Panc1 (cell line): Measurements from ENCODE around the gene UCK1. TPM values are rescaled to one million over a fixed set of nuclear protein-coding genes. Genes with fewer than 3 reads are reported as not detected.
"Not testable (repeated sequence)": the region's sequence is repeated elsewhere in the genome, so short reads cannot be mapped to it uniquely, and the experiment has no call there.

Experiments
- ATAC-seq: fragments of 200-7000 bp; cut with Tn5 transposase; 2 replicates; pipeline ENCODE4 v1.9.1; 2020; ENCODE audit warnings: mild to moderate bottlenecking, moderate library complexity
- BruUV-seq: library from RNA; stranded (reverse); fragments of 400-500 nt; replicated peaks from 2 replicates; lab custom pipeline; 2021; lab: Mats Ljungman, UMichigan
- CTCF ChIA-PET: fragments of 300-600 bp; sonication (Branson Sonifier 250); formaldehyde crosslinking; loops from one replicate; lab custom pipeline; 2022; ENCODE audit warnings: antibody characterized with exemption; lab: Charles Lee
- POLR2A ChIA-PET: fragments of 300-600 bp; sonication (Branson Sonifier 250); formaldehyde crosslinking; loops from one replicate; lab custom pipeline; 2022; ENCODE audit warnings: antibody characterized with exemption; lab: Charles Lee
- DNase-seq: peaks from one replicate; pipeline ENCODE4 v3.0.0-alpha.2; 2010; ENCODE audit warnings: low read depth, low spot score
- H3K27ac ChIP-seq: 2 replicates; pipeline ENCODE4 v1.5.1; 2011; ENCODE audit warnings: mild to moderate bottlenecking, low read length, inconsistent platforms
- H3K27me3 ChIP-seq: fragments of 200-500 bp; sonication (Bioruptor generic); 2 replicates; pipeline ENCODE4 v1.6.0; 2014; ENCODE audit warnings: low read length, inconsistent platforms; ENCODE audit not compliant: control insufficient read depth, insufficient read depth
- H3K36me3 ChIP-seq: fragments of 200-500 bp; sonication (Bioruptor generic); 2 replicates; pipeline ENCODE4 v1.5.1; 2014; ENCODE audit warnings: inconsistent platforms, mild to moderate bottlenecking, low read length, moderate library complexity; ENCODE audit not compliant: control insufficient read depth, insufficient read depth
- H3K4me1 ChIP-seq: 2 replicates; pipeline ENCODE4 v1.5.1; 2011; ENCODE audit warnings: inconsistent platforms, mild to moderate bottlenecking, low read length, moderate library complexity; ENCODE audit not compliant: control insufficient read depth, insufficient read depth
- H3K4me3 ChIP-seq, 2 experiments: 2 replicates each; pipeline ENCODE4 v1.5.1; 2011 to 2012; ENCODE audit warnings: low read depth in 2 of 2, low read length in 2 of 2, mild to moderate bottlenecking in 2 of 2, inconsistent platforms in 1 of 2, moderate library complexity in 1 of 2
- H3K9me3 ChIP-seq: fragments of 200-500 bp; sonication (Bioruptor generic); 2 replicates; pipeline ENCODE4 v1.5.1; 2014; ENCODE audit warnings: low read depth, mild to moderate bottlenecking, inconsistent platforms, low read length, moderate library complexity; ENCODE audit not compliant: control insufficient read depth, insufficient read depth
- POLR2AphosphoS5 ChIP-seq: IDR thresholded peaks from 2 replicates; pipeline ENCODE4 v1.6.1; 2012; ENCODE audit warnings: mild to moderate bottlenecking, low read depth, low read length, moderate library complexity
- SIN3A ChIP-seq: IDR thresholded peaks from 2 replicates; pipeline ENCODE4 v1.6.1; 2012; ENCODE audit warnings: low read depth, mild to moderate bottlenecking, low read length, moderate library complexity, borderline replicate concordance; ENCODE audit not compliant: insufficient read depth
- TCF7L2 ChIP-seq: IDR thresholded peaks from 2 replicates; pipeline ENCODE4 v1.6.1; 2011; ENCODE audit warnings: mild to moderate bottlenecking, low read depth, low read length, inconsistent platforms
- in situ Hi-C: cut with HindIII; loops from 2 replicates; pipeline ENCODE4 v1.10.0; 2016; ENCODE audit warnings: low sequenced_read_pairs, low pct_unique_long_range_greater_than_20kb
- intact Hi-C: fragments of 100-400 bp; cut with micrococcal nuclease; formaldehyde crosslinking; loops from one replicate; pipeline ENCODE4 v1.10.0; 2022; ENCODE audit not compliant: unreplicated experiment
- total RNA-seq: library from RNA; stranded (reverse); gene quantifications from one replicate; pipeline ENCODE4 v1.2.1, GENCODE V29; 2021; ENCODE audit not compliant: unreplicated experiment
- TF ChIP-seq, protein P1 (sequence below): fragments of 450-650 bp; IDR thresholded peaks from 2 replicates; pipeline ENCODE4 v1.5.1; 2017; ENCODE audit warnings: mild to moderate bottlenecking
- TF ChIP-seq, protein P2 (sequence below), 2 experiments: IDR thresholded peaks; 2 replicates each; pipeline ENCODE4 v1.6.1; 2011 to 2012; ENCODE audit warnings: low read depth in 2 of 2, control low read depth in 1 of 2, low read length in 1 of 2, mild to moderate bottlenecking in 1 of 2, moderate library complexity in 1 of 2; ENCODE audit not compliant: insufficient read depth in 1 of 2

The UCK1 gene
- total RNA-seq, 1 experiment from 2014 or later = 30.2 TPM

DNA sequence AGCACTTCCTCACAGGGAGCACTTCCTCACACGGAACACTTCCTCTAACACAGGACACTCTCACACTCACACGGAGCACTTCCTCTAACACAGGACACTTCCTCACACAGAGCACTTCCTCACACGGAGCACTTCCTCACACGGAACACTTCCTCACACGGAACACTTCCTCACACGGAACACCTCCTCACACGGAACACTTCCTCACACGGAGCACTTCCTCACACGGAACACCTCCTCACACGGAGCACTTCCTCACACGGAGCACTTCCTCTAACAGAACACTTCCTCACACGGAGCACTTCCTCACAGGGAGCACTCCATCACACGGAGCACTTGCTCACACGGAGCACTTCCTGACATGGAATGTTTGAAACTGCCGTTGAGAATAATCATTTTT, 15.0 kb downstream of the UCK1 start:
- TF ChIP-seq SIN3A (no peak), TCF7L2 (no peak), POLR2AphosphoS5 (no peak)
- TF ChIP-seq, protein P1, sequence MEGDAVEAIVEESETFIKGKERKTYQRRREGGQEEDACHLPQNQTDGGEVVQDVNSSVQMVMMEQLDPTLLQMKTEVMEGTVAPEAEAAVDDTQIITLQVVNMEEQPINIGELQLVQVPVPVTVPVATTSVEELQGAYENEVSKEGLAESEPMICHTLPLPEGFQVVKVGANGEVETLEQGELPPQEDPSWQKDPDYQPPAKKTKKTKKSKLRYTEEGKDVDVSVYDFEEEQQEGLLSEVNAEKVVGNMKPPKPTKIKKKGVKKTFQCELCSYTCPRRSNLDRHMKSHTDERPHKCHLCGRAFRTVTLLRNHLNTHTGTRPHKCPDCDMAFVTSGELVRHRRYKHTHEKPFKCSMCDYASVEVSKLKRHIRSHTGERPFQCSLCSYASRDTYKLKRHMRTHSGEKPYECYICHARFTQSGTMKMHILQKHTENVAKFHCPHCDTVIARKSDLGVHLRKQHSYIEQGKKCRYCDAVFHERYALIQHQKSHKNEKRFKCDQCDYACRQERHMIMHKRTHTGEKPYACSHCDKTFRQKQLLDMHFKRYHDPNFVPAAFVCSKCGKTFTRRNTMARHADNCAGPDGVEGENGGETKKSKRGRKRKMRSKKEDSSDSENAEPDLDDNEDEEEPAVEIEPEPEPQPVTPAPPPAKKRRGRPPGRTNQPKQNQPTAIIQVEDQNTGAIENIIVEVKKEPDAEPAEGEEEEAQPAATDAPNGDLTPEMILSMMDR = no peak
- TF ChIP-seq, protein P2, sequence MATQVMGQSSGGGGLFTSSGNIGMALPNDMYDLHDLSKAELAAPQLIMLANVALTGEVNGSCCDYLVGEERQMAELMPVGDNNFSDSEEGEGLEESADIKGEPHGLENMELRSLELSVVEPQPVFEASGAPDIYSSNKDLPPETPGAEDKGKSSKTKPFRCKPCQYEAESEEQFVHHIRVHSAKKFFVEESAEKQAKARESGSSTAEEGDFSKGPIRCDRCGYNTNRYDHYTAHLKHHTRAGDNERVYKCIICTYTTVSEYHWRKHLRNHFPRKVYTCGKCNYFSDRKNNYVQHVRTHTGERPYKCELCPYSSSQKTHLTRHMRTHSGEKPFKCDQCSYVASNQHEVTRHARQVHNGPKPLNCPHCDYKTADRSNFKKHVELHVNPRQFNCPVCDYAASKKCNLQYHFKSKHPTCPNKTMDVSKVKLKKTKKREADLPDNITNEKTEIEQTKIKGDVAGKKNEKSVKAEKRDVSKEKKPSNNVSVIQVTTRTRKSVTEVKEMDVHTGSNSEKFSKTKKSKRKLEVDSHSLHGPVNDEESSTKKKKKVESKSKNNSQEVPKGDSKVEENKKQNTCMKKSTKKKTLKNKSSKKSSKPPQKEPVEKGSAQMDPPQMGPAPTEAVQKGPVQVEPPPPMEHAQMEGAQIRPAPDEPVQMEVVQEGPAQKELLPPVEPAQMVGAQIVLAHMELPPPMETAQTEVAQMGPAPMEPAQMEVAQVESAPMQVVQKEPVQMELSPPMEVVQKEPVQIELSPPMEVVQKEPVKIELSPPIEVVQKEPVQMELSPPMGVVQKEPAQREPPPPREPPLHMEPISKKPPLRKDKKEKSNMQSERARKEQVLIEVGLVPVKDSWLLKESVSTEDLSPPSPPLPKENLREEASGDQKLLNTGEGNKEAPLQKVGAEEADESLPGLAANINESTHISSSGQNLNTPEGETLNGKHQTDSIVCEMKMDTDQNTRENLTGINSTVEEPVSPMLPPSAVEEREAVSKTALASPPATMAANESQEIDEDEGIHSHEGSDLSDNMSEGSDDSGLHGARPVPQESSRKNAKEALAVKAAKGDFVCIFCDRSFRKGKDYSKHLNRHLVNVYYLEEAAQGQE (IDR thresholded peaks at IDR 0.05; ENCODE audit: insufficient read depth in 1 of 2, low read depth in 2 of 2, low read length in 1 of 2) = no peak
- in situ Hi-C loops = no loop called here
- no TSS peak for BruUV-seq
- ChIA-PET POLR2A (no interaction called here), CTCF (no interaction called here)
- intact Hi-C loops = no loop called here
- ATAC-seq = no peak
- Histone ChIP-seq H3K27ac (no peak overlapping the region), H3K9me3 (no peaks in the 10 kb centered on the region), H3K27me3 (no peaks in the 10 kb centered on the region), H3K36me3 (no peaks in the 10 kb centered on the region; the same call in 1 of the 2 replicates), H3K4me3 (no peak overlapping the region), H3K4me1 (no peaks in the 10 kb centered on the region)
- DNase-seq = no peak

DNA sequence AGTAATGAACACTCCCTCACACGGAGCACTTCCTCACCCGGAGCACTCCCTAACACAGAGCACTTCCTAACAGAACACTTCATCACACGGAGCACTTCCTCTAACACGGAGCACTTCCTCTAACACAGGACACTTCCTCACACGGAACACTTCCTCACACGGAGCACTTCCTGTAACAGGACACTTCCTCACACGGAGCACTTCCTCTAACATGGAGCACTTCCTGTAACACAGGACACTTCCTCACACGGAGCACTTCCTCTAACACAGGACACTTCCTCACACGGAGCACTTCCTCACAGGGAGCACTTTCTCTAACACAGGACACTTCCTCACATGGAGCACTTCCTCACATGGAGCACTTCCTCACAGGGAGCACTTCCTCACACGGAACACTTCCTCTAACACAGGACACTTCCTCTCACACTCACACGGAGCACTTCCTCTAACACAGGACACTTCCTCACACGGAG, 15.5 kb downstream of the UCK1 start:
- H3K4me1 ChIP-seq, H3K27me3 ChIP-seq, intact Hi-C loops, ATAC-seq, DNase-seq, H3K4me3 ChIP-seq, H3K9me3 ChIP-seq, in situ Hi-C loops, BruUV-seq, H3K36me3 ChIP-seq, CTCF ChIA-PET, POLR2A ChIA-PET, H3K27ac ChIP-seq: not testable (repeated sequence)

DNA sequence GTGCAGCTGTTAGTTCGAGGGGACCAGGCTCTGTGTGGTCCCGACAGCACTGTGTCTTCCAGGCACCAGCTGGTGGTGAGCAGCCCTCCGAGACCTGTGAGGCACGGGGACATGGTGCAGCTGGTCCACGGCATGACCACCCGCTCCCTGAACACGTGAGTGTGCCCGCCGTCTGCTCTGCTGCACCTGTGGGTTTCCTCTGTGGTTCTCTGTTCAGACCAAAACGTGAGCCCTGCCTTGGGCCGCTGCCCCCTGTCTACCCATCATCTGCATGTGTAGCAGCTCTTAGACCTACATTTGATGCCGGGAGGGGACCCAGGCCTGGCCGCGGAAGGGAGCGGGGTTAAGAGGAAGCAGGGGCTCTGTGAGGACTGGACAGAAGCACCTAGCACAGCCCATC, 17.9 kb downstream of the UCK1 start:
- Histone ChIP-seq H3K9me3 (no peaks in the 10 kb centered on the region), H3K27me3 (no peaks in the 10 kb centered on the region), H3K4me1 (no peaks in the 10 kb centered on the region), H3K36me3 (no peaks in the 10 kb centered on the region), H3K4me3 (no peak overlapping the region), H3K27ac (no peak overlapping the region)
- no peak for TF ChIP-seq SIN3A
- TF ChIP-seq, protein P2 (IDR thresholded peaks at IDR 0.05; ENCODE audit: insufficient read depth in 1 of 2, low read depth in 2 of 2, low read length in 1 of 2) = no peak
- TF ChIP-seq, protein P1 = no peak
- no peak for TF ChIP-seq TCF7L2
- no peak for TF ChIP-seq POLR2AphosphoS5
- in situ Hi-C loops = no loop called here
- ChIA-PET POLR2A (no interaction called here), CTCF (no interaction called here)
- intact Hi-C loops = no loop called here
- no peak for DNase-seq
- BruUV-seq = no TSS peak
- ATAC-seq = no peak; the same call in 1 of the 2 replicates
